PC-9 (cell line): ENCODE results near the gene XYLT2.

ENCODE experiments used
- CTCF ChIP-seq: fragments of 200-600 bp; sonication (generic); conservative IDR thresholded peaks from 2 replicates; pipeline ENCODE4 v1.6.1; 2017; ENCODE audit warnings: mixed run types, antibody characterized with exemption, mild to moderate bottlenecking, moderate library complexity
- EZH2 ChIP-seq: fragments of 200-600 bp; sonication (generic); IDR thresholded peaks from 2 replicates; pipeline ENCODE4 v1.8.0; 2017; ENCODE audit warnings: antibody characterized with exemption, low read depth

GRCh38 chr17:50359998-50360461 is 14.1 kb downstream of the XYLT2 start:
- TF ChIP-seq CTCF (no peak), EZH2 (no peak)
